Measurements from ENCODE around the gene PCCA. TPM values are rescaled to one million over a fixed set of nuclear protein-coding genes. Genes with fewer than 3 reads are reported as not detected.

The PCCA gene
- polyA plus RNA-seq, 1 of the 3 experiments (the other 2 are of a cell fraction): 7.3 TPM

DNA sequence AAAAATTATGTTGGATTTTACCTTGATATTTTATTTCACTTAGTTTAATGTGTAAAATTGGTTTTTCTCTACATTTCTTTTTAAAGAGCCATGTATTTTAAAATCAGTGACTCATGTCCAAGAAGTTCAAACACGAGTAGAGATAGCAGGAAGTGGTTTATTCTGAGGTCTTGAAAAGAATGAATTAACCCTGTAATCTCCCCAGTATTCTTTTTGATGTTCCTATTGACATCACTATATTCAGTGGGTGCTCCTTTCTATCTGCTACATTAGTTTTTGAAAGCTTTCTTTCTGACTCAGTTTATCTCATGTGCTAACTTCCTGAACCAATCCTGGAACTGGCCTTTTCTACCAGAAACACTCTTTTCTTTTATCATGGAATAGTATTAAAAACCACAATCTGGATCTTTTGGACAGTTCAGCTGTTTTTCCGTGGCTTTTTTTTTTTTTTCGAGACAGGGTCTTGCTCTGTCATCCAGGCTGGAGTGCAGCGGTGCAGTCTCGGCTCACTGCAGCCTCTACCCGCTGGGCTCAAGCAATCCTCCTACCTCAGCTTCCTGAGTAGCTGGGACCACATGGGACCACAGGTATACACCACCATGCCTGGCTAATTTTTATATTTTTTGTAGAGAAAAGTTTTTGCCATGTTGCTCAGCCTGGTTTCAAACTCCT, 114.9 kb downstream of the PCCA start:
- POLR2A ChIA-PET: interaction anchor here (0.6 kb wide), 1 partner anchor 44 kb away, joined by 5 read pairs; no protein-coding TSS in a partner anchor
- WGBS (ENCODE audit: low lambda C conversion rate): 64% methylated on average over 6 of the region's 6 CpGs
- Histone ChIP-seq H3K9ac (no peak overlapping the region), H4K20me1 (ENCODE audit: insufficient read depth) (no peaks in the 10 kb centered on the region), H3K27ac (ENCODE audit: low read depth in 2 of 2, low read length in 1 of 2) (peak overlapping the region in 1 of 2 experiments; percentile 62; a peak in 2 of 4 replicates), H3K4me2 (no peak overlapping the region), H3K9me3 (peaks cover 4% of the 10 kb centered on the region; the same call in 1 of the 2 replicates), H3F3A (replicated peaks; ENCODE audit: insufficient read depth) (peaks cover 14% of the 10 kb centered on the region), H3K27me3 (ENCODE audit: insufficient read depth) (no peaks in the 10 kb centered on the region), H3K4me3 (ENCODE audit: low read depth in 2 of 2, low read length in 1 of 2) (no peak overlapping the region), H2AFZ (ENCODE audit: low read depth) (no peak overlapping the region), H3K4me1 (ENCODE audit: control insufficient read depth in 1 of 2, insufficient read depth in 2 of 2, low read depth in 1 of 2, low read length in 1 of 2) (0 out of 4 replicates have a peak, but pooled peaks cover 0 to 18% of the 10 kb centered on the region in 2 experiments), H3K79me2 (ENCODE audit: insufficient read depth) (no peaks in the 10 kb centered on the region), H3K36me3 (replicated peaks in 1 of 2; ENCODE audit: control insufficient read depth in 1 of 2, insufficient read depth in 2 of 2, low read length in 1 of 2) (peaks cover 2 to 23% of the 10 kb centered on the region in 2 experiments), H3K9me2 (no peaks in the 10 kb centered on the region)
- TF ChIP-seq TCF12 (IDR thresholded peaks at IDR 0.05) (peak; percentile 17; the same call in 1 of the 2 replicates), JUND (IDR thresholded peaks at IDR 0.05) (peak; percentile 52), FOSL2 (IDR thresholded peaks at IDR 0.05; ENCODE audit: borderline replicate concordance, low read depth) (peak; percentile 40; the same call in 1 of the 2 replicates)
- TF ChIP-seq, protein P1, sequence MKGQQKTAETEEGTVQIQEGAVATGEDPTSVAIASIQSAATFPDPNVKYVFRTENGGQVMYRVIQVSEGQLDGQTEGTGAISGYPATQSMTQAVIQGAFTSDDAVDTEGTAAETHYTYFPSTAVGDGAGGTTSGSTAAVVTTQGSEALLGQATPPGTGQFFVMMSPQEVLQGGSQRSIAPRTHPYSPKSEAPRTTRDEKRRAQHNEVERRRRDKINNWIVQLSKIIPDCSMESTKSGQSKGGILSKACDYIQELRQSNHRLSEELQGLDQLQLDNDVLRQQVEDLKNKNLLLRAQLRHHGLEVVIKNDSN (IDR thresholded peaks at IDR 0.05; ENCODE audit: borderline replicate concordance, low read depth): no peak
- DNase-seq: no peak
- CTCF ChIA-PET: interaction anchor here (0.9 kb wide), 1 partner anchor 311 kb away, joined by 3 read pairs; no protein-coding TSS in a partner anchor

DNA sequence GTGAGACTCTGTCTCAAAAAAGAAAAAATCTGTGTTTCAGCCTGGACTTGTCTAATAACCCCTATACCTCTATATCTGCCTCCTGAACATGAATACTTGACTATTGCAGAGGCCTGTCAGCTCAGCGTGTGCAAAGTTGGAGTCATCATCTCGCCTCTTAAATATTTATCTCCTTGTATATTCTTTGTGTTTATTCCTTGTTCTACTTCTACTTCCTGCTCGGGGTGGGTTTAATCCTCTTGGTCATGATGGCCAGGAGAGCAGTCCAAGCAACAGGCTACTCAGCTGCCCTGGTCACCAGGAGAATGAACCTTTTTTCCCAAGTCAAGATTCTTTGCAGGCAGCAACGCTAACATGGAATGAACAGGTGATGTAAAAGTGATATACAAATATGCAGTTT, 119.1 kb downstream of the PCCA start:
- Histone ChIP-seq H3K36me3 (replicated peaks in 1 of 2; ENCODE audit: control insufficient read depth in 1 of 2, insufficient read depth in 2 of 2, low read length in 1 of 2) (peaks cover 0 to 7% of the 10 kb centered on the region in 2 experiments), H3K4me3 (ENCODE audit: low read depth in 2 of 2, low read length in 1 of 2) (no peak overlapping the region), H3K27me3 (ENCODE audit: insufficient read depth) (no peaks in the 10 kb centered on the region), H3K9ac (no peak overlapping the region), H3K9me3 (no peaks in the 10 kb centered on the region), H3K4me1 (ENCODE audit: control insufficient read depth in 1 of 2, insufficient read depth in 2 of 2, low read depth in 1 of 2, low read length in 1 of 2) (peaks cover 0 to 38% of the 10 kb centered on the region in 2 experiments; a peak in 2 of 4 replicates), H3K79me2 (ENCODE audit: insufficient read depth) (no peaks in the 10 kb centered on the region), H3K9me2 (no peaks in the 10 kb centered on the region), H3K27ac (ENCODE audit: low read depth in 2 of 2, low read length in 1 of 2) (no peak overlapping the region), H3F3A (replicated peaks; ENCODE audit: insufficient read depth) (peaks cover 48% of the 10 kb centered on the region), H2AFZ (ENCODE audit: low read depth) (no peak overlapping the region), H3K4me2 (no peak overlapping the region), H4K20me1 (ENCODE audit: insufficient read depth) (no peaks in the 10 kb centered on the region)
- CTCF ChIA-PET: no interaction called here
- no peak for DNase-seq
- WGBS (ENCODE audit: low lambda C conversion rate): 96% methylated on average over 4 of the region's 4 CpGs
- TF ChIP-seq MEF2A (IDR thresholded peaks at IDR 0.05; ENCODE audit: borderline replicate concordance, low read depth): no peak
- no peak for TF ChIP-seq FOXM1 (IDR thresholded peaks at IDR 0.05; ENCODE audit: low read depth)
- TF ChIP-seq, protein P2, sequence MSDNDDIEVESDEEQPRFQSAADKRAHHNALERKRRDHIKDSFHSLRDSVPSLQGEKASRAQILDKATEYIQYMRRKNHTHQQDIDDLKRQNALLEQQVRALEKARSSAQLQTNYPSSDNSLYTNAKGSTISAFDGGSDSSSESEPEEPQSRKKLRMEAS (IDR thresholded peaks at IDR 0.05; ENCODE audit: low read depth): no peak
- TF ChIP-seq GATA2 (CRISPR knock-in tag; IDR thresholded peaks at IDR 0.05): no peak
- TF ChIP-seq MXI1 (IDR thresholded peaks at IDR 0.05; ENCODE audit: low read depth, low read length): no peak
- TF ChIP-seq RAD21 (IDR thresholded peaks at IDR 0.05; ENCODE audit: low read length): no peak
- TF ChIP-seq, protein P3, sequence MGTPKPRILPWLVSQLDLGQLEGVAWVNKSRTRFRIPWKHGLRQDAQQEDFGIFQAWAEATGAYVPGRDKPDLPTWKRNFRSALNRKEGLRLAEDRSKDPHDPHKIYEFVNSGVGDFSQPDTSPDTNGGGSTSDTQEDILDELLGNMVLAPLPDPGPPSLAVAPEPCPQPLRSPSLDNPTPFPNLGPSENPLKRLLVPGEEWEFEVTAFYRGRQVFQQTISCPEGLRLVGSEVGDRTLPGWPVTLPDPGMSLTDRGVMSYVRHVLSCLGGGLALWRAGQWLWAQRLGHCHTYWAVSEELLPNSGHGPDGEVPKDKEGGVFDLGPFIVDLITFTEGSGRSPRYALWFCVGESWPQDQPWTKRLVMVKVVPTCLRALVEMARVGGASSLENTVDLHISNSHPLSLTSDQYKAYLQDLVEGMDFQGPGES (IDR thresholded peaks at IDR 0.05; ENCODE audit: low read depth, low read length): no peak
- TF ChIP-seq NRF1 (IDR thresholded peaks at IDR 0.05; ENCODE audit: low read depth, low read length): no peak
- no peak for TF ChIP-seq SMC3 (IDR thresholded peaks at IDR 0.05; ENCODE audit: low read depth, low read length)
- TF ChIP-seq, protein P4, sequence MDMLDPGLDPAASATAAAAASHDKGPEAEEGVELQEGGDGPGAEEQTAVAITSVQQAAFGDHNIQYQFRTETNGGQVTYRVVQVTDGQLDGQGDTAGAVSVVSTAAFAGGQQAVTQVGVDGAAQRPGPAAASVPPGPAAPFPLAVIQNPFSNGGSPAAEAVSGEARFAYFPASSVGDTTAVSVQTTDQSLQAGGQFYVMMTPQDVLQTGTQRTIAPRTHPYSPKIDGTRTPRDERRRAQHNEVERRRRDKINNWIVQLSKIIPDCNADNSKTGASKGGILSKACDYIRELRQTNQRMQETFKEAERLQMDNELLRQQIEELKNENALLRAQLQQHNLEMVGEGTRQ (IDR thresholded peaks at IDR 0.05; ENCODE audit: borderline replicate concordance, low read depth, low read length): no peak
- no peak for TF ChIP-seq GABPA (IDR thresholded peaks at IDR 0.05; ENCODE audit: low read depth)
- no peak for TF ChIP-seq TAF1 (IDR thresholded peaks at IDR 0.05; ENCODE audit: borderline replicate concordance, low read depth, low read length)
- no peak for TF ChIP-seq JUND (IDR thresholded peaks at IDR 0.05)
- no peak for TF ChIP-seq POLR2AphosphoS5 (IDR thresholded peaks at IDR 0.05; ENCODE audit: low read depth, low read length)
- no peak for TF ChIP-seq TEAD4 (IDR thresholded peaks at IDR 0.05; ENCODE audit: borderline replicate concordance, insufficient read depth)
- no peak for TF ChIP-seq ELF1 (IDR thresholded peaks at IDR 0.05)
- TF ChIP-seq, protein P5, sequence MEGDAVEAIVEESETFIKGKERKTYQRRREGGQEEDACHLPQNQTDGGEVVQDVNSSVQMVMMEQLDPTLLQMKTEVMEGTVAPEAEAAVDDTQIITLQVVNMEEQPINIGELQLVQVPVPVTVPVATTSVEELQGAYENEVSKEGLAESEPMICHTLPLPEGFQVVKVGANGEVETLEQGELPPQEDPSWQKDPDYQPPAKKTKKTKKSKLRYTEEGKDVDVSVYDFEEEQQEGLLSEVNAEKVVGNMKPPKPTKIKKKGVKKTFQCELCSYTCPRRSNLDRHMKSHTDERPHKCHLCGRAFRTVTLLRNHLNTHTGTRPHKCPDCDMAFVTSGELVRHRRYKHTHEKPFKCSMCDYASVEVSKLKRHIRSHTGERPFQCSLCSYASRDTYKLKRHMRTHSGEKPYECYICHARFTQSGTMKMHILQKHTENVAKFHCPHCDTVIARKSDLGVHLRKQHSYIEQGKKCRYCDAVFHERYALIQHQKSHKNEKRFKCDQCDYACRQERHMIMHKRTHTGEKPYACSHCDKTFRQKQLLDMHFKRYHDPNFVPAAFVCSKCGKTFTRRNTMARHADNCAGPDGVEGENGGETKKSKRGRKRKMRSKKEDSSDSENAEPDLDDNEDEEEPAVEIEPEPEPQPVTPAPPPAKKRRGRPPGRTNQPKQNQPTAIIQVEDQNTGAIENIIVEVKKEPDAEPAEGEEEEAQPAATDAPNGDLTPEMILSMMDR (IDR thresholded peaks at IDR 0.05): no peak
- TF ChIP-seq FOSL2 (IDR thresholded peaks at IDR 0.05; ENCODE audit: borderline replicate concordance, low read depth): no peak
- POLR2A ChIA-PET: no interaction called here
